ENCODE results near the gene HIRA.

DNA sequence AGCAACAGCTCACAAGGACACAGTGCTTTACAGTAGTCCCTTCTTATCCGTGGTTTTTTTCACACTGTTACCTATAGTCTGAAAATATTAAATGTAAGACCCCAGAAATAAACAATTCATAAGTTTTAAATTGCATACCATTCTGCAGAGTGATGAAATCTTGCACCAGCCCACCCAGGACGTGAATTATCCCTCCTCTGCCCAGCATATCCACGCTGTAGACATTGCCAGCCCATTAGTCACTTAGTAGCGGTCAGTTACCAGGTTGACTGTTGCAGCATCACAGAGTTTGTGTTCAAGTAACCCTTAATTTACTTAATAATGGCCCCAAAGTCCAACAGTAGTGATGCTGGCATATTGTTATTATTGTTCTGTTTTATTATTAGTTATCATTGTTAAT lies 143.6 kb downstream of the HIRA start:
- TF ChIP-seq, protein P1, sequence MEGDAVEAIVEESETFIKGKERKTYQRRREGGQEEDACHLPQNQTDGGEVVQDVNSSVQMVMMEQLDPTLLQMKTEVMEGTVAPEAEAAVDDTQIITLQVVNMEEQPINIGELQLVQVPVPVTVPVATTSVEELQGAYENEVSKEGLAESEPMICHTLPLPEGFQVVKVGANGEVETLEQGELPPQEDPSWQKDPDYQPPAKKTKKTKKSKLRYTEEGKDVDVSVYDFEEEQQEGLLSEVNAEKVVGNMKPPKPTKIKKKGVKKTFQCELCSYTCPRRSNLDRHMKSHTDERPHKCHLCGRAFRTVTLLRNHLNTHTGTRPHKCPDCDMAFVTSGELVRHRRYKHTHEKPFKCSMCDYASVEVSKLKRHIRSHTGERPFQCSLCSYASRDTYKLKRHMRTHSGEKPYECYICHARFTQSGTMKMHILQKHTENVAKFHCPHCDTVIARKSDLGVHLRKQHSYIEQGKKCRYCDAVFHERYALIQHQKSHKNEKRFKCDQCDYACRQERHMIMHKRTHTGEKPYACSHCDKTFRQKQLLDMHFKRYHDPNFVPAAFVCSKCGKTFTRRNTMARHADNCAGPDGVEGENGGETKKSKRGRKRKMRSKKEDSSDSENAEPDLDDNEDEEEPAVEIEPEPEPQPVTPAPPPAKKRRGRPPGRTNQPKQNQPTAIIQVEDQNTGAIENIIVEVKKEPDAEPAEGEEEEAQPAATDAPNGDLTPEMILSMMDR (IDR thresholded peaks at IDR 0.05) = no peak
- TF ChIP-seq POLR2A (IDR thresholded peaks at IDR 0.05) = no peak

Data from thyroid gland (tissue), 4 donors.